VCaP (cell line): Measurements from ENCODE around the gene ALKBH8.
"Not testable (repeated sequence)": the region's sequence is repeated elsewhere in the genome, so short reads cannot be mapped to it uniquely, and the experiment has no call there.

ENCODE experiments used
- H3K27ac ChIP-seq: fragments of 450-650 bp; 2 replicates; pipeline ENCODE4 v1.5.1; 2017
- CTCF ChIP-seq: fragments of 450-650 bp; conservative IDR thresholded peaks from 2 replicates; pipeline ENCODE4 v1.5.1; 2017; ENCODE audit warnings: mild to moderate bottlenecking, moderate library complexity

Gene ALKBH8

GRCh38 chr11:107472966-107473365 is 92.6 kb downstream of the ALKBH8 start:
- no peak for TF ChIP-seq CTCF

GRCh38 chr11:107468596-107468995 is 96.9 kb downstream of the ALKBH8 start:
- peak overlapping the region; percentile 34; the same call in 1 of the 2 replicates for H3K27ac ChIP-seq
- TF ChIP-seq CTCF: 0 out of 2 replicates have a peak, but pooled peaks have one; percentile 12

More at GRCh38 chr11:107472966-107473365, 92.6 kb downstream of the ALKBH8 start:
- H3K27ac ChIP-seq: no peak overlapping the region

- peak overlapping the region; percentile 34; the same call in 1 of the 2 replicates for H3K27ac ChIP-seq
- no peak for TF ChIP-seq CTCF
These were observed 97.8 kb downstream of the ALKBH8 start for GRCh38 chr11:107467696-107468095.

GRCh38 chr11:107466275-107466866 is 99.2 kb downstream of the ALKBH8 start:
- not testable (repeated sequence) for H3K27ac ChIP-seq

- peak within 1 kb of the TSS; percentile 76 for H3K27ac ChIP-seq
- no peak; the same call in 1 of the 2 replicates for TF ChIP-seq CTCF
These were observed 107.8 kb downstream of the ALKBH8 start, which contains the start of gene CWF19L2 for GRCh38 chr11:107457558-107458271. Gene CWF19L2, minus strand, starts transcription at chr11:107457825. Its CDS starts 9 bp downstream, at chr11:107457816.

GRCh38 chr11:107457205-107457557 is 108.4 kb downstream of the ALKBH8 start:
- peak overlapping the region; percentile 76 for H3K27ac ChIP-seq
- TF ChIP-seq CTCF: no peak

GRCh38 chr11:107453594-107454286 is 111.8 kb downstream of the ALKBH8 start:
- no peak for TF ChIP-seq CTCF
- H3K27ac ChIP-seq: no peak overlapping the region
